HepG2 (cell line): ENCODE results near the gene RNF149. TPM values are rescaled to one million over a fixed set of nuclear protein-coding genes. Genes with fewer than 3 reads are reported as not detected.

Experiments used
- DMAP1 ChIP-seq: IDR thresholded peaks from 2 replicates; pipeline ENCODE4 v1.6.1; 2016
- ELF1 ChIP-seq: sonication (generic); formaldehyde crosslinking; IDR thresholded peaks from 2 replicates; pipeline ENCODE4 v1.4.0; 2020; ENCODE audit warnings: missing genetic modification reagents
- MEF2D ChIP-seq: sonication (generic); formaldehyde crosslinking; IDR thresholded peaks from 2 replicates; pipeline ENCODE4 v1.5.1; 2020; ENCODE audit warnings: mild to moderate bottlenecking, missing genetic modification reagents
- MLX ChIP-seq: IDR thresholded peaks from 2 replicates; pipeline ENCODE4 v1.6.1; 2016
- NCOR1 ChIP-seq: fragments of 200-600 bp; sonication (generic); IDR thresholded peaks from 2 replicates; pipeline ENCODE4 v1.7.0; 2017; ENCODE audit warnings: antibody characterized with exemption, low read length, borderline replicate concordance
- NR2C2 ChIP-seq: sonication (generic); formaldehyde crosslinking; IDR thresholded peaks from 2 replicates; pipeline ENCODE4 v1.4.0; 2020; ENCODE audit warnings: missing genetic modification reagents, mild to moderate bottlenecking, moderate library complexity, borderline replicate concordance
- TFE3 ChIP-seq: IDR thresholded peaks from 2 replicates; pipeline ENCODE4 v1.6.1; 2016
- ZSCAN5A ChIP-seq: sonication (generic); formaldehyde crosslinking; IDR thresholded peaks from 2 replicates; pipeline ENCODE4 v1.8.0; 2022; ENCODE audit warnings: mild to moderate bottlenecking, missing genetic modification reagents, borderline replicate concordance
- polyA plus RNA-seq, 8 experiments: library from polyadenylated mRNA; depleted of rRNA in 3 of 8; stranded (reverse) in 7 of 8; unstranded in 1 of 8; fragments of >200 nt; fragmentation: Illumina TruSeq in 4 of 8; extraction: Trizol in 4 of 8; gene quantifications; 2 replicates each; pipeline versions ENCODE4 v1.2.1 to v1.2.3, GENCODE V29; 2011 to 2016; ENCODE audit warnings: low read depth in 4 of 8, missing spikeins in 1 of 8, mixed read lengths in 1 of 8; ENCODE audit not compliant: insufficient read depth in 1 of 8
- total RNA-seq, 5 experiments: library from RNA; depleted of rRNA; stranded (reverse); fragments of >200 nt; fragmentation: Illumina TruSeq; extraction: Trizol; gene quantifications; 2 replicates each; pipeline ENCODE4 v1.2.3, GENCODE V29; 2016; ENCODE audit warnings: low read depth in 1 of 5
- TF ChIP-seq, protein P1 (sequence below): sonication (generic); formaldehyde crosslinking; IDR thresholded peaks from 2 replicates; pipeline ENCODE4 v1.4.0; 2020; ENCODE audit warnings: missing genetic modification reagents
- TF ChIP-seq, protein P2 (sequence below): sonication (generic); formaldehyde crosslinking; IDR thresholded peaks from 2 replicates; pipeline ENCODE4 v1.5.0; 2020; ENCODE audit warnings: mild to moderate bottlenecking, missing genetic modification reagents, borderline replicate concordance
- TF ChIP-seq, protein P3 (sequence below): sonication (generic); formaldehyde crosslinking; IDR thresholded peaks from 2 replicates; pipeline ENCODE4 v1.4.0; 2020; ENCODE audit warnings: missing genetic modification reagents, borderline replicate concordance

Gene RNF149
- total and polyA plus RNA-seq, 2 of the 13 experiments (the other 11 are each of a cell fraction or from before 2014, with no cell fraction given) = 87.6 to 109 TPM

DNA sequence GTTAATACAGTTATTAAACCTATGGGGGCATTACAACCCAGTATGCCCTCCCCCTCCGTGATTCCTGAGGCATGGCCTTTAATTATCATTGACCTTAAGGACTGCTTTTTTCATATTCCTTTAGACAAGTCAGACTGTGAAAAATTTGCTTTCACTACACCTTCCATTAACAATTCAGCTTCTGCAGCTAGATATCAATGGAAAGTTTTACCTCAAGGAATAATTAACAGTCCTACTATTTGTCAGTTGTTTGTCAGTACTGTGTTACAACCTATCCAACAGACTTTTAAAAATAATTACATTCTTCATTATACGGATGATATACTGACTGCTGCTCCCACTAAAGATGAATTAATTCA is 68.8 kb downstream of the RNF149 start (continued):
- TF ChIP-seq, protein P1, sequence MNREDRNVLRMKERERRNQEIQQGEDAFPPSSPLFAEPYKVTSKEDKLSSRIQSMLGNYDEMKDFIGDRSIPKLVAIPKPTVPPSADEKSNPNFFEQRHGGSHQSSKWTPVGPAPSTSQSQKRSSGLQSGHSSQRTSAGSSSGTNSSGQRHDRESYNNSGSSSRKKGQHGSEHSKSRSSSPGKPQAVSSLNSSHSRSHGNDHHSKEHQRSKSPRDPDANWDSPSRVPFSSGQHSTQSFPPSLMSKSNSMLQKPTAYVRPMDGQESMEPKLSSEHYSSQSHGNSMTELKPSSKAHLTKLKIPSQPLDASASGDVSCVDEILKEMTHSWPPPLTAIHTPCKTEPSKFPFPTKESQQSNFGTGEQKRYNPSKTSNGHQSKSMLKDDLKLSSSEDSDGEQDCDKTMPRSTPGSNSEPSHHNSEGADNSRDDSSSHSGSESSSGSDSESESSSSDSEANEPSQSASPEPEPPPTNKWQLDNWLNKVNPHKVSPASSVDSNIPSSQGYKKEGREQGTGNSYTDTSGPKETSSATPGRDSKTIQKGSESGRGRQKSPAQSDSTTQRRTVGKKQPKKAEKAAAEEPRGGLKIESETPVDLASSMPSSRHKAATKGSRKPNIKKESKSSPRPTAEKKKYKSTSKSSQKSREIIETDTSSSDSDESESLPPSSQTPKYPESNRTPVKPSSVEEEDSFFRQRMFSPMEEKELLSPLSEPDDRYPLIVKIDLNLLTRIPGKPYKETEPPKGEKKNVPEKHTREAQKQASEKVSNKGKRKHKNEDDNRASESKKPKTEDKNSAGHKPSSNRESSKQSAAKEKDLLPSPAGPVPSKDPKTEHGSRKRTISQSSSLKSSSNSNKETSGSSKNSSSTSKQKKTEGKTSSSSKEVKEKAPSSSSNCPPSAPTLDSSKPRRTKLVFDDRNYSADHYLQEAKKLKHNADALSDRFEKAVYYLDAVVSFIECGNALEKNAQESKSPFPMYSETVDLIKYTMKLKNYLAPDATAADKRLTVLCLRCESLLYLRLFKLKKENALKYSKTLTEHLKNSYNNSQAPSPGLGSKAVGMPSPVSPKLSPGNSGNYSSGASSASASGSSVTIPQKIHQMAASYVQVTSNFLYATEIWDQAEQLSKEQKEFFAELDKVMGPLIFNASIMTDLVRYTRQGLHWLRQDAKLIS (CRISPR knock-in tag) = peak; percentile 32; the same call in 1 of the 2 replicates
- peak; percentile 20; the same call in 1 of the 2 replicates for TF ChIP-seq ZSCAN5A (CRISPR knock-in tag)
- TF ChIP-seq NR2C2 (CRISPR knock-in tag) = peak; percentile 3; the same call in 1 of the 2 replicates
- 0 out of 2 replicates have a peak, but pooled peaks have one; percentile 2 for TF ChIP-seq MEF2D (CRISPR knock-in tag)
- TF ChIP-seq DMAP1 = peak; percentile 6; the same call in 1 of the 2 replicates
- peak; percentile 13; the same call in 1 of the 2 replicates for TF ChIP-seq MLX (CRISPR knock-in tag)
- TF ChIP-seq, protein P2, sequence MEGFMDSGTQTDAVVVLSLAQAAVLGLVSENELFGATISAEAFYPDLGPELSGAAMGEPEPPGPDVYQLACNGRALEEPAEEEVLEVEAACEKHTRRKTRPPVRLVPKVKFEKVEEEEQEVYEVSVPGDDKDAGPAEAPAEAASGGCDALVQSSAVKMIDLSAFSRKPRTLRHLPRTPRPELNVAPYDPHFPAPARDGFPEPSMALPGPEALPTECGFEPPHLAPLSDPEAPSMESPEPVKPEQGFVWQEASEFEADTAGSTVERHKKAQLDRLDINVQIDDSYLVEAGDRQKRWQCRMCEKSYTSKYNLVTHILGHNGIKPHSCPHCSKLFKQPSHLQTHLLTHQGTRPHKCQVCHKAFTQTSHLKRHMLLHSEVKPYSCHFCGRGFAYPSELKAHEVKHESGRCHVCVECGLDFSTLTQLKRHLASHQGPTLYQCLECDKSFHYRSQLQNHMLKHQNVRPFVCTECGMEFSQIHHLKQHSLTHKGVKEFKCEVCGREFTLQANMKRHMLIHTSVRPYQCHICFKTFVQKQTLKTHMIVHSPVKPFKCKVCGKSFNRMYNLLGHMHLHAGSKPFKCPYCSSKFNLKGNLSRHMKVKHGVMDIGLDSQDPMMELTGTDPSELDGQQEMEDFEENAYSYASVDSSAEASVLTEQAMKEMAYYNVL (CRISPR knock-in tag) = 0 out of 2 replicates have a peak, but pooled peaks have one; percentile 4
- TF ChIP-seq TFE3 (CRISPR knock-in tag) = 0 out of 2 replicates have a peak, but pooled peaks have one; percentile 3
- TF ChIP-seq, protein P3, sequence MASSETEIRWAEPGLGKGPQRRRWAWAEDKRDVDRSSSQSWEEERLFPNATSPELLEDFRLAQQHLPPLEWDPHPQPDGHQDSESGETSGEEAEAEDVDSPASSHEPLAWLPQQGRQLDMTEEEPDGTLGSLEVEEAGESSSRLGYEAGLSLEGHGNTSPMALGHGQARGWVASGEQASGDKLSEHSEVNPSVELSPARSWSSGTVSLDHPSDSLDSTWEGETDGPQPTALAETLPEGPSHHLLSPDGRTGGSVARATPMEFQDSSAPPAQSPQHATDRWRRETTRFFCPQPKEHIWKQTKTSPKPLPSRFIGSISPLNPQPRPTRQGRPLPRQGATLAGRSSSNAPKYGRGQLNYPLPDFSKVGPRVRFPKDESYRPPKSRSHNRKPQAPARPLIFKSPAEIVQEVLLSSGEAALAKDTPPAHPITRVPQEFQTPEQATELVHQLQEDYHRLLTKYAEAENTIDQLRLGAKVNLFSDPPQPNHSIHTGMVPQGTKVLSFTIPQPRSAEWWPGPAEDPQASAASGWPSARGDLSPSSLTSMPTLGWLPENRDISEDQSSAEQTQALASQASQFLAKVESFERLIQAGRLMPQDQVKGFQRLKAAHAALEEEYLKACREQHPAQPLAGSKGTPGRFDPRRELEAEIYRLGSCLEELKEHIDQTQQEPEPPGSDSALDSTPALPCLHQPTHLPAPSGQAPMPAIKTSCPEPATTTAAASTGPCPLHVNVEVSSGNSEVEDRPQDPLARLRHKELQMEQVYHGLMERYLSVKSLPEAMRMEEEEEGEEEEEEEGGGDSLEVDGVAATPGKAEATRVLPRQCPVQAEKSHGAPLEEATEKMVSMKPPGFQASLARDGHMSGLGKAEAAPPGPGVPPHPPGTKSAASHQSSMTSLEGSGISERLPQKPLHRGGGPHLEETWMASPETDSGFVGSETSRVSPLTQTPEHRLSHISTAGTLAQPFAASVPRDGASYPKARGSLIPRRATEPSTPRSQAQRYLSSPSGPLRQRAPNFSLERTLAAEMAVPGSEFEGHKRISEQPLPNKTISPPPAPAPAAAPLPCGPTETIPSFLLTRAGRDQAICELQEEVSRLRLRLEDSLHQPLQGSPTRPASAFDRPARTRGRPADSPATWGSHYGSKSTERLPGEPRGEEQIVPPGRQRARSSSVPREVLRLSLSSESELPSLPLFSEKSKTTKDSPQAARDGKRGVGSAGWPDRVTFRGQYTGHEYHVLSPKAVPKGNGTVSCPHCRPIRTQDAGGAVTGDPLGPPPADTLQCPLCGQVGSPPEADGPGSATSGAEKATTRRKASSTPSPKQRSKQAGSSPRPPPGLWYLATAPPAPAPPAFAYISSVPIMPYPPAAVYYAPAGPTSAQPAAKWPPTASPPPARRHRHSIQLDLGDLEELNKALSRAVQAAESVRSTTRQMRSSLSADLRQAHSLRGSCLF (CRISPR knock-in tag) = peak; percentile 6; the same call in 1 of the 2 replicates
- 0 out of 2 replicates have a peak, but pooled peaks have one; percentile 3 for TF ChIP-seq ELF1 (CRISPR knock-in tag)
- peak; percentile 43; the same call in 1 of the 2 replicates for TF ChIP-seq NCOR1
